GM10248 (cell line): Measurements from ENCODE around the gene WSB1.

Experiments used
- CTCF ChIA-PET: fragments of 300-600 bp; sonication (Branson Sonifier 250); formaldehyde crosslinking; extraction: SDS; loops from one replicate; lab custom pipeline; 2021; ENCODE audit warnings: antibody characterized with exemption; lab: Yijun Ruan, JAX
- POLR2A ChIA-PET: fragments of 350-650 bp; sonication (Branson Sonifier 250); formaldehyde crosslinking; extraction: SDS; loops from one replicate; lab custom pipeline; 2020; ENCODE audit warnings: antibody characterized with exemption; lab: Yijun Ruan, JAX
- DNase-seq: peaks from one replicate; pipeline ENCODE4 v3.0.0; 2012; ENCODE audit errors: extremely low spot score
- CTCF ChIP-seq: IDR thresholded peaks from 2 replicates; pipeline ENCODE4 v1.5.1; 2012; ENCODE audit warnings: mild to moderate bottlenecking, low read depth; ENCODE audit errors: extremely low read depth, missing control alignments, control extremely low read depth

WSB1 gene

GRCh38 chr17:27332485-27333409 lies 38.8 kb downstream of the WSB1 start:
- TF ChIP-seq CTCF = peak; percentile 81
- DNase-seq = peak; percentile 91
- ChIA-PET CTCF (interaction anchor here (0.6 to 4.8 kb wide), 38 partner anchors 10 to 315 kb away, joined by 3 to 90 read pairs (median 4); partner anchors contain the start of gene KSR1), POLR2A (interaction anchor here (0.6 to 1.4 kb wide), 5 partner anchors 9 to 165 kb away, joined by 3 to 8 read pairs (median 6); partner anchors contain the start of gene WSB1)

GRCh38 chr17:27333410-27333980 lies 39.6 kb downstream of the WSB1 start:
- DNase-seq = no peak
- no peak for TF ChIP-seq CTCF
- ChIA-PET POLR2A (interaction anchor here (0.6 to 1.4 kb wide), 5 partner anchors 9 to 164 kb away, joined by 3 to 8 read pairs (median 6); partner anchors contain the start of gene WSB1), CTCF (interaction anchor here (0.6 to 4.8 kb wide), 37 partner anchors 10 to 314 kb away, joined by 3 to 90 read pairs (median 4); partner anchors contain the start of gene KSR1)

- POLR2A ChIA-PET = no interaction called here
- no peak for DNase-seq
- no peak for TF ChIP-seq CTCF
- CTCF ChIA-PET = interaction anchor here (0.7 to 1.7 kb wide), 4 partner anchors 8 to 99 kb away, joined by 3 to 5 read pairs (median 4); no protein-coding TSS in a partner anchor
Observed at GRCh38 chr17:27336184-27336583, 42.3 kb downstream of the WSB1 start.

- TF ChIP-seq CTCF = no peak
Observed at GRCh38 chr17:27338536-27338985, 44.6 kb downstream of the WSB1 start.

GRCh38 chr17:27339198-27339835 lies 45.4 kb downstream of the WSB1 start:
- CTCF ChIA-PET = no interaction called here
- TF ChIP-seq CTCF = no peak
- POLR2A ChIA-PET = no interaction called here
- DNase-seq = no peak

More at GRCh38 chr17:27338536-27338985, 44.6 kb downstream of the WSB1 start:
- peak; percentile 40 for DNase-seq
- ChIA-PET POLR2A (no interaction called here), CTCF (no interaction called here)

GRCh38 chr17:27339836-27340550 lies 46.1 kb downstream of the WSB1 start:
- TF ChIP-seq CTCF = no peak
- CTCF ChIA-PET = interaction anchor here (1.0 to 2.2 kb wide), 5 partner anchors 51 to 311 kb away, joined by 3 to 6 read pairs (median 4); no protein-coding TSS in a partner anchor
- no peak for DNase-seq
- POLR2A ChIA-PET = interaction anchor here (1.9 kb wide), 1 partner anchor 45 kb away, joined by 4 read pairs; the partner anchor contains the start of gene WSB1
